ENCODE data around the gene SLBP.
"Not testable (repeated sequence)": the region's sequence is repeated elsewhere in the genome, so short reads cannot be mapped to it uniquely, and the experiment has no call there.

SLBP gene

DNA sequence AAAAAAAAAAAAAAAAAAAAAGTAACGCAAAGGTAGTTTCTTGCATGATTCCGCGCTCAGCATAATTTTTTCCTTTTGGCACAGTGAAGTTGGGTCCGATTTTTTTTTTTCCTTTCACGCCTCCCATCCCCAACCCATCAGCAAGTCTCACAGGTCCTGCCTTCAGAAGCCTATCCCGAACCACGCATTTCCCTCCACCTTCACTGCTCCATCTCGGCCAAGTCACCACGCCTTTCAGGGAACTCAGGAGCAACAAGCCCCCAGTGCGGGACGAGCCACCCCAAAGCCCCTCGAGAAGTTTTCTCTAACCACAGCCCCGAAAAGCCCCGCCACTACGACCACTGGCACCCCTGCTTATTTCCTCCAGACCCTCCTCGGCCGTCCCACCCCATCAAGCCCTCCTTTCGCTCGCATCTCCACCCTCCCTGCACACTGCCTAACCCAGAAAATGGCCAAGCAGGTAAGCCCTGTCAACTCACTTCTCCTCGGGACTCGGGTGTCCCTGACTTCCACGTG is 1.0 kb downstream of the SLBP start:
- no peak for DNase-seq (ENCODE audit: low read depth)

- DNase-seq (ENCODE audit: low read depth) = no peak
These were observed 3.5 kb downstream of the SLBP start for GRCh38 chr4:1708581-1708980.

GRCh38 chr4:1706358-1706757 is 5.8 kb downstream of the SLBP start:
- DNase-seq (ENCODE audit: low read depth) = no peak

- DNase-seq (ENCODE audit: low read depth) = no peak
These were observed 6.4 kb downstream of the SLBP start for GRCh38 chr4:1705732-1706131.

GRCh38 chr4:1703867-1704266 is 8.3 kb downstream of the SLBP start:
- no peak for DNase-seq (ENCODE audit: low read depth)

- not testable (repeated sequence) for DNase-seq (ENCODE audit: low read depth)
These were observed 10.4 kb downstream of the SLBP start for GRCh38 chr4:1701671-1702070.

DNA sequence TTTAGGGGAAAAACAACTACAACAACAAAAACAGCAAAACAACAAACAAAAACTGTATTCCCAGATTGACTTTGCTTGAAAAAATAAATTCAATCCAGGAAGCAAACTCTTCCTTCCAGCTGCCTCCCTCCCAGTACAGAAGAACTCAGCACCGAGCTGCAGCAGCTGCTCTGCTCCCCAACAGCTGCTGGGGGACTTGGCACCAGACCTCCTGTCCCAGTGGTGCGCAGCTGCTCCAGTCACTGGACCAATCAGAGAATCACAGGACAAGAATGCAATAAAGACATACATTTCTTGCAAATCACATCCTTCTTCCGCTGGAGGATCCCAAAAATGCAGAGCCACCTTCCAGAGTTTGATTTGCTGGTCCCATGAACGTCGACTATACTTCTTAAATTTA is 16.2 kb downstream of the SLBP start:
- DNase-seq (ENCODE audit: low read depth) = no peak

GRCh38 chr4:1693131-1693896 is 18.8 kb downstream of the SLBP start:
- peak; percentile 64 for DNase-seq (ENCODE audit: low read depth)

- DNase-seq (ENCODE audit: low read depth) = no peak
These were observed 20.3 kb downstream of the SLBP start for GRCh38 chr4:1691737-1692373.

DNA sequence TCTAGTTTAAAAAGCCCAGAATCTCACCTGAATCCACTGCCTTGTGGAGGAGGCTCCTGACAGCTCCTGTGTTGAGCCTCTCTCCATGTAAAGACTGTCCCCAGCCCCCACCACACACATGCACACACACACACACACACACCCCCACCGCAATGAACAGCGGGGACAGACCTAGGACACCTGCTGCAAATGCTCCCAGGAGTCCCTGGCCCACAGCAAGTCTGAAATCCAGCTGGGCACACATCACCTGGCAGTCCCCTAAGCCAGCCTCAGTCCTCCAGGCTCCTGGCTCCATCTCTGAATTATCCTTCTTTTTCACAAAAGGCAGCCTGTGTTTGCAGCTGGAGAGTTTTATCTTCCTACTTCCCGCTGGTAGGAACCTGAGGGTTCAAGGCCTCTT is 21.4 kb downstream of the SLBP start:
- DNase-seq (ENCODE audit: low read depth) = no peak

DNA sequence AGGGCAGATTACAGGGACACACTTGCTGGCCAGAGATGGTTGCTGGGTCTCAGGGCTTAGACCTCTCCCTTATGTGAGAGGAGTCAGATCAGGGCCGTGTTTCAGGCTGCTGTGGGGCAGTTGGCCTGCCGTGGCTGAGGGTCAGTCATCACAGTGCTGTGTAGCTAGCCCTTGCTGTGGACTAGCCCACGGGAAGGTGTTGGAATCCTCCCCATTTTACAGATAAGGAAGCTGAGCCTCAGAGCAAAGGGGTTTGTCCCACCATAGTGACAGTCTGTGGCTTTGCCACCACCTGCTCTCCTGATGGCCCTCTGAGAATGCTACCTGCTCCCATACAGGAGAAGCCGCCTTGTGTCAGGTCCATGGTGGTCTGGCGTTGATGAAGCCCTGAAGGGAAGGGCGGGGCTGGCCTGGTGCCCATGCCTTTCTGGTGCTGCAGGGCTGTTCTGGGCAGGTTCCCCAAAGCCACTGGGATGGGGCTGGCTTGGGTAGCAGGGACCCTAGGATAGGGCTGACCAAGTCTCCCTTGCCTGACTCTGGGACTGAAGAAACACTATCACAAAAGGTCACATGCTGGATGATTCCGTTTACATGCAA is 25.6 kb downstream of the SLBP start:
- DNase-seq (ENCODE audit: low read depth) = no peak

DNA sequence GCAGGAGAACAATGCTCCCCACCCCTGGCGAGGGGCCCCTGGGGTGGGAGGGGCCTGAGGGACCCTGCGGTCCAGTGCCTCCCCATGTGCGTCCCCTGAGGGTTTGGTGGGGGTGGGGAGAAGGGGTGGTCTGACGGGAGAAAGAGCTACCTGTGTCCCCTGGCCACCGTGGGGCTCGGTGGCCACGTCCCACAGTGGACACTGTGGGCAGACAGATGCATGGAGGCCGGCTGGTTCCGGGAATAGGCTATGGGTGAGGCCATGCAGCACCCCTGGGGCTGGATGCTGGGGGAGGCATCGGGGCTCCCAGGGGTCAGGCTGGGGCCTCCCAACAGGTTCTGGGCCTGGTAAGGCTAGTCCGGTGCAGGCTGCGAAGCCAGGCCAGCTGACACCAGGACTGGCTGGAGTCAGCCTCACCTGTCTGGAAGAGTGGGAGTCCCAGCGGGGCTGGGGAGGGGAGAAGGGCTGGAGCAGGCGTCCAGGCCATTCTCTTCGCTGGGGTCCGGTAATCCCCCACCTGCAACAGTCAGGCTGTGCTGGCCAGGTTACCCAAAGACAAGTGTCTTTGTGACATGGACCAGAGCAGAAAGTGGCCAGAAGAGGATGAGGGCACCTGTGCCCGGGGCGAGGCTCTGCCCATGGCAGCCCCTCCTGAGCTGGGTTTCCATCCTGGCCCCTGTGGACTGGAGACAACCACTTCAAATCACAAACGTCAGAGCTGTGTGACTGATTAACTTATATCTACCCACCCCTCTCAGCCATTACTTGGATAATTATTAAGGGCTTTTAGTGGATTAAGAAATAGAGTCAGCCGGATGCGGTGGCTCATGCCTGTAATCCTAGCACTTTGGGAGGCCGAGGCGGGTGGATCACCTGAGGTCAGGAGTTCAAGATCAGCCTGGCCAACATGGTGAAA is 26.6 kb downstream of the SLBP start:
- DNase-seq (ENCODE audit: low read depth) = no peak

GRCh38 chr4:1684506-1685234 is 27.4 kb downstream of the SLBP start:
- DNase-seq (ENCODE audit: low read depth) = peak; percentile 95

DNA sequence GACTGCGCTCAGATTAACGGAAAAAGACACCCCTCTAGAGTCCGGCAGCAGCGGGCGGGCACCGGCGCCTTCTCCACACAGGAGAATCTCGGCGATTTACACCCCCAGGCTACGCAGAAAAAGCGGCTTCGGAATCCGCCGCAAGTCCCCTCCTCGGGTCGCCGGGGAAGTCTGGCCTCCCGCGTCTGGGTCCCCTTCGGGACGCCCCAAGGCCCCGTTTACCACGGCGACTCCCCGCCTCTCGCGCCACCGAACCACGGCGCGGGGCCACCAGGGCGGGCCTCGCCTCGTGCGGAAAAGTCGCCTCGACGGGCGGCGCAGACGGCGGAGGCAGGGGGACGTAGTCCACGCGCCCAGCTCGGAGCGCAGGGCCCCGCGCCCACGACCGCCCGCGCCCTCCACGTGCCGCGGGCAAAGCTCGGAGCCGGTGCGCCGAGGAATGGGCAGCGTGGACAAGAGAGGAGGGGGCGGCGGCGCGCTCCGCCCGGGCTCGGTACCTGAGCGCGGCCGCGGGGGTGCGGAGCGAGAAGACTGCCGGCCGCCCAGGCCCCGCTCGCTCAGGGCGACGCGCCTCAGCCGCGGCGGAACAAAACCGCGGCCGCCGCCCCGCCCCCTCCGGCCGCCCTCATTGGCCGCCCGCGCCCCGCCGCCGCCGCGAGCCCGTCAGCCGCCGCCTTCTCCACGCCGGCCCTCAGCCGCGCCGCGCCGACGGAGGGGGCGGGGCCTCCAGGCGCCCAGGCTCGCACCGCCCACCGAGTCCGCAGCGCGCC is 28.2 kb downstream of the SLBP start, which contains the start of gene FAM53A:
Gene FAM53A (minus strand): TSS at position 578 of the 770 bp plus-strand sequence. CDS start 15,572 bp downstream, outside the sequence.
- DNase-seq (ENCODE audit: low read depth) = peak; percentile 8

- no peak for DNase-seq (ENCODE audit: low read depth)
These were observed 28.8 kb downstream of the SLBP start for GRCh38 chr4:1683261-1683735.

DNA sequence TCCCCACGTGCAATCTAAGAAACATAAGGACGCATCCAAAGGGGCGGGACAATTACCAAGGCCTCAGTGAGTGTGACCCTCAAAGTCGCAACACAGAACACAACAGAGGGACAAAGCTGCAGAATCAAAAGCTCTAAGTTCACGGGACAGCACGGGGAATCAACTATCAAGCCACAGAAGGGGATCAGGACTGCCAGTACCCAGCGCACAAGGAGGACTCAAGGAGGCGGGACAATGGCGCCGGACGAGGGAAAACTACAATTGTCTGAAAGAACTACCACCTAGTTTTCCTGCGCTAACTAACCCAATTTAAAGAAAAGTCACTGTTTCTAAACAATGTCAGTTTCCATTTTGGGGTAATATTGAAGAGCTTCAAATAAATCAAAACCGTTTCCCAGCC is 29.3 kb downstream of the SLBP start:
- no peak for DNase-seq (ENCODE audit: low read depth)

- no peak for DNase-seq (ENCODE audit: low read depth)
These were observed 33.9 kb downstream of the SLBP start for GRCh38 chr4:1678244-1678643.

GRCh38 chr4:1676605-1677525 is 35.3 kb downstream of the SLBP start:
- no peak for DNase-seq (ENCODE audit: low read depth)

DNA sequence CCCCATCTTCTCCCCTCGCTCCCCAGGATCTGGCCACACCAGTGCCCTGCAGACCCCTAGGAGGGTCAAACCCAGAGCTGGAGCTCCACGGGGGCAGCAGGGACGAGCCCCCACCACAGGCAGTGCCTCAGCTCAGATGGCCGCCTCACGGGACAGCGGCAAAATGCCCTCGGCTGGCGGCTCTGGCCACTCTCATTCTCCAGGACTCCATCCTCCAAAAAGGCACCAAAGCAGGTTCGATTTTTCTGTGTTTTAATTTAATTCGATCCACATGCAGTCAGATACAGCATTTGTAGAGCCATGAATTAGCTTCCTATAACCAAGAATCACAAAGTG is 36.3 kb downstream of the SLBP start:
- DNase-seq (ENCODE audit: low read depth) = no peak
